Duodenal mucosa (tissue), 2 donors: ENCODE data around the gene ANKRD30A.
"Not testable (repeated sequence)": the region's sequence is repeated elsewhere in the genome, so short reads cannot be mapped to it uniquely, and the experiment has no call there.

ENCODE experiments used
- H3K27ac ChIP-seq: one replicate; pipeline ENCODE4 v1.7.0; 2013; ENCODE audit warnings: low read depth, low read length
- H3K27me3 ChIP-seq, 2 donors: one replicate each; pipeline ENCODE4 v1.7.0; 2013; ENCODE audit warnings: low read length in 2 of 2, control low read depth in 1 of 2; ENCODE audit not compliant: insufficient read depth in 2 of 2, control insufficient read depth in 1 of 2
- H3K36me3 ChIP-seq, 2 donors: one replicate each; pipeline ENCODE4 v1.7.0; 2013; ENCODE audit warnings: low read length in 2 of 2, control low read depth in 1 of 2; ENCODE audit not compliant: insufficient read depth in 2 of 2, control insufficient read depth in 1 of 2
- H3K4me1 ChIP-seq, 2 donors: one replicate each; pipeline ENCODE4 v1.7.0; 2013; ENCODE audit warnings: low read length in 2 of 2, control low read depth in 1 of 2; ENCODE audit not compliant: insufficient read depth in 2 of 2, control insufficient read depth in 1 of 2
- H3K4me3 ChIP-seq, 2 donors: one replicate each; pipeline ENCODE4 v1.7.0; 2013; ENCODE audit warnings: low read length in 2 of 2, low read depth in 1 of 2
- H3K9ac ChIP-seq, 2 donors: one replicate each; pipeline ENCODE4 v1.7.0; 2013; ENCODE audit warnings: low read length in 2 of 2, low read depth in 1 of 2
- H3K9me3 ChIP-seq, 2 donors: one replicate each; pipeline ENCODE4 v1.7.0; 2013; ENCODE audit warnings: low read length in 2 of 2, control low read depth in 1 of 2; ENCODE audit not compliant: control insufficient read depth in 1 of 2

Gene ANKRD30A

GRCh38 chr10:37125191-37125732 lies at the start of gene ANKRD30A:
Gene ANKRD30A (plus strand): TSS chr10:37125598. CDS start chr10:37125788, 190 bp downstream.
- no peak within 1 kb of the TSS for H3K9ac ChIP-seq
- H3K9me3 ChIP-seq: peaks cover 0 to 2% of the 10 kb centered on the region in 2 donors
- no peak within 1 kb of the TSS for H3K4me3 ChIP-seq
- H3K4me1 ChIP-seq: no peaks in the 10 kb centered on the region
- no peaks in the 10 kb centered on the region for H3K27me3 ChIP-seq
- no peaks in the 10 kb centered on the region for H3K36me3 ChIP-seq
- H3K27ac ChIP-seq: no peak within 1 kb of the TSS

- not testable (repeated sequence) for H3K9ac ChIP-seq, H3K27me3 ChIP-seq, H3K9me3 ChIP-seq, H3K4me3 ChIP-seq, H3K27ac ChIP-seq, H3K4me1 ChIP-seq, H3K36me3 ChIP-seq
Measured at GRCh38 chr10:37076083-37076482, 49.3 kb upstream of the ANKRD30A start.

DNA sequence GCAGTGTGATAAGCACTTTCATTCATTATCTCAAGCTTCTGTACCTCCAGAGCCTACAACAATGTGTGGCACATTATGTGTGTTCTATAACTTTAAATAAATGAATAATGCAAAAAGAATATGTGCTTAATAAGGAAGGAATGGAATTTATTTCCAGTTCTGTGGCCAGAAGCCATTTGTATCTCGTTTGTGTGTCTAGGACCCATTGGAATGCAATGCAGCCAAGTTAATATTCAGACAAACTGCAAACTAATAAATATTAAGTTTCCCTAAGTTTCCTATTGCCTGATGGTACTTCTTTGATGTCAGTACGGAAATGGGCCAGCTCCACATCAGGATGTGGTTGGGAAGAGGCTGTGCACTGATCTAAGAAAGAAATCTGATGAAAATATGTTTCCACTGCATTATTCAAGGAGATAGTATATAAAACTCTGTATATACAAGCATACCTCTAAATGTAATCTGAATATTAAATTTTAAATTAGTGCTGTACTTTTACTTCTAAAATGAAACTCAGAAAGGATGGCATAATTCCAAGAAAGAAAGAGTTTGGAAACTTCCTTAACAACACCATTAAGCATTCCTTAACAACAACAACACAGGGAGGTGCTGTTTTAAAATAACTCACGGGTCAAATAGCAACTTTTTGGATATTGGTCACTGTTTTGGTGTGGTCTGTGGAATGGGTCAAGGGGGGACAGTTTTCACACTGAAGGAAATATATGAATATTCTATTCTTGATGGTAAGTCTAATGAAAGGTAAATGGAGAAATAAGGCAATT lies 29.4 kb upstream of the ANKRD30A start:
- Histone ChIP-seq H3K27me3 (no peaks in the 10 kb centered on the region), H3K36me3 (no peaks in the 10 kb centered on the region), H3K9ac (no peak overlapping the region), H3K4me1 (no peaks in the 10 kb centered on the region), H3K9me3 (peaks cover 4 to 8% of the 10 kb centered on the region in 2 donors), H3K4me3 (no peak overlapping the region), H3K27ac (no peak overlapping the region)

- Histone ChIP-seq H3K4me1 (no peaks in the 10 kb centered on the region), H3K9me3 (peaks cover 4% of the 10 kb centered on the region in 2 donors)
Measured at GRCh38 chr10:37101261-37101660, 24.1 kb upstream of the ANKRD30A start.

DNA sequence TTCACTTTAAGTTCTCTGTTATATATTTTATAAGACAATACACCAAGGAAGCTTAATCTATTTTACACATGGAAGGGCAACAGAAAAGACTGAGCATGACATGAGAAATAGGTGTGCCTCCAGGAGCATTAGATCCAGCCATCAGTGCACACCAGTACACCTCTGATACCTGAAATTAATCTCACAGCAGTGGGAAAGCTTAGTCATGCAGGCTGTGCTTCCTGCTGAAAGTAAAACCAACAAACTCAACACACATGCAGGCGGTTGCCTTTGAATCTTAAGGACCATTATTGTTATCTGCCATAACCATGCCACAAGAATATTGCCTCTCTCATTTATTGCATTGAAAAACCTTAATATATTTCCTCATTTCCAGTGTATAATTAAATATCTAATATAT lies 16.4 kb upstream of the ANKRD30A start:
- Histone ChIP-seq H3K27ac (no peak overlapping the region), H3K27me3 (no peaks in the 10 kb centered on the region), H3K9ac (no peak overlapping the region), H3K4me1 (no peaks in the 10 kb centered on the region), H3K4me3 (no peak overlapping the region), H3K36me3 (no peaks in the 10 kb centered on the region), H3K9me3 (peaks cover 0 to 9% of the 10 kb centered on the region in 2 donors)

More at GRCh38 chr10:37101261-37101660, 24.1 kb upstream of the ANKRD30A start:
- Histone ChIP-seq H3K9ac (no peak overlapping the region), H3K27ac (no peak overlapping the region), H3K36me3 (no peaks in the 10 kb centered on the region), H3K27me3 (no peaks in the 10 kb centered on the region), H3K4me3 (no peak overlapping the region)

DNA sequence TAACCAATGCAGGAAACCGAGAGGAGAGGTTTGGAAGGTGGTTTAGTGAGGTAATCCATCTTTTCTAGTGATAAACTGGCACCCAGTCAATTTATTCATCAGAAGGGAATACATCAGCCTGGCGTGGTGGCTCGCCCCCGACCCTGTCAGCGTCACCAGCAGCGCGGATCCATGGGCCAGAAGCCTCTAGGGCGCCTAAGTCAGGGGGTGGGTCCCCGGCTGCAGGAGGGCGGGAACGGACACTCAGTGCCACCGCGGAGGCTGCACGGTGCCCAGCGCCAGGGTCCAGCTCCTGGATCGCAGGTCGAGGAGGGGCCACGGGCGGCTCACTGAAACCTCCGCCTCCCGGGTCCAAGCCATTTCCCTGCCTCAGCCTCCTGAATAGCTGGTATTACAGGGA lies 866 bp upstream of the ANKRD30A start:
- Histone ChIP-seq H3K9ac (no peak overlapping the region), H3K27me3 (no peaks in the 10 kb centered on the region), H3K4me1 (no peaks in the 10 kb centered on the region), H3K36me3 (no peaks in the 10 kb centered on the region), H3K27ac (no peak overlapping the region), H3K4me3 (no peak overlapping the region), H3K9me3 (peaks cover 0 to 2% of the 10 kb centered on the region in 2 donors)

DNA sequence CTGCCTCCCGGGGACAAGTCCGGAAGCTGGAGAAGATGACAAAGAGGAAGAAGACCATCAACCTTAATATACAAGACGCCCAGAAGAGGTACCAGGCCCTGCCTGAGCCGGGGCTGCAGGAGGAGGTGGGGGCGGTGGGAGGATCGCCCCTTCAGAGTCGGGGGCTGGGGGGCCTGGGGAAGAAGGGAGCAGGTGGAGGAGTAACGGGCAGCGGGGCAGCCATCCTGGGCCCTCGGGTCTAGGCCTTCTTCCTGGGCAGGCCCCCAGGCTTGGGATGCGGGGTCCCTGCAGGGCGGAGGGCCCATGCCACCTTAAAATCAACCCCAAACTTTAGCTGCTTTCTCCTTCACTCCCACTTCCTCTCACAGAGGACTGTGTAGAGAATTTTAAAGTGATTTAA lies 523 bp downstream of the ANKRD30A start:
- Histone ChIP-seq H3K9me3 (peaks cover 0 to 2% of the 10 kb centered on the region in 2 donors), H3K27ac (no peak overlapping the region), H3K4me1 (no peaks in the 10 kb centered on the region), H3K9ac (no peak overlapping the region), H3K36me3 (no peaks in the 10 kb centered on the region), H3K4me3 (no peak overlapping the region), H3K27me3 (no peaks in the 10 kb centered on the region)

DNA sequence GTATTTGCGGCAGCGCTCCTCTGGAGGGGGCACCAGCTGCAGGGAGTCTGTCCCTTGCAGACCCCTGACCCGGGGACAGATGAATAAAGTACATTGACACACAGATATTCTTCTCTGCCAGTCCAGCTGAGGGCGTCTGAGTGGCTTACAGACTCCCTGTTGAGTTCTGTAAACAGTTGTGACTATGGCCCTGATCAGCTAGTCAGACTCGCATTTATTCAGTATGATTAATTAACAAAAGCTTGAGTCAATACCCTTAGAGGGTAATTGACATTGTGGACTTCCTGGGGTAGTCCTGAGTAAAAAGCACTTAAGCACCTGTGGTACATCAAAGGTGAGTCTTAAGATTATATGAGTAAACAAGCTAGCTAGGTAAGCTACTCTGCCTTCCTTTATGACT lies 21.0 kb downstream of the ANKRD30A start:
- peaks cover 0 to 3% of the 10 kb centered on the region in 2 donors for H3K9me3 ChIP-seq
- H3K9ac ChIP-seq: no peak overlapping the region
- H3K4me3 ChIP-seq: no peak overlapping the region
- no peaks in the 10 kb centered on the region for H3K36me3 ChIP-seq
- no peaks in the 10 kb centered on the region for H3K27me3 ChIP-seq
- H3K27ac ChIP-seq: no peak overlapping the region
- no peaks in the 10 kb centered on the region for H3K4me1 ChIP-seq

DNA sequence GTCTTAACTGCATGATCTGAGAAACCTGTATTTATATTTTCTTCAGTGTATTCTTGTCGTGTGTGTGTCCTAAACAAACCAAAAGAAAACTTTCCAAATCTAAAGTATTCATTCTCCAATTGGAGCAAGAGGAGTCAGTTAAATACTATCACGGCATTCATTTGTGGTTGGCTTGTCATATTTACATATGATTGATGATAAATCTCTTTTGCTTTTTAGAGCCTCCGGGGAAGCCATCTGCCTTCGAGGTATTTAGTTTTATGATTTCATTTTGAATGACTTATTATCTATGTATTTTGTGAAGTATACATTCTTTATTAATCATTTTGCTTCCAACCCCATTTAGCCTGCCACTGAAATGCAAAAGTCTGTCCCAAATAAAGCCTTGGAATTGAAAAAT lies 37.0 kb downstream of the ANKRD30A start:
- not testable (repeated sequence) for H3K9ac ChIP-seq, H3K36me3 ChIP-seq, H3K9me3 ChIP-seq, H3K4me1 ChIP-seq, H3K27me3 ChIP-seq, H3K27ac ChIP-seq, H3K4me3 ChIP-seq

DNA sequence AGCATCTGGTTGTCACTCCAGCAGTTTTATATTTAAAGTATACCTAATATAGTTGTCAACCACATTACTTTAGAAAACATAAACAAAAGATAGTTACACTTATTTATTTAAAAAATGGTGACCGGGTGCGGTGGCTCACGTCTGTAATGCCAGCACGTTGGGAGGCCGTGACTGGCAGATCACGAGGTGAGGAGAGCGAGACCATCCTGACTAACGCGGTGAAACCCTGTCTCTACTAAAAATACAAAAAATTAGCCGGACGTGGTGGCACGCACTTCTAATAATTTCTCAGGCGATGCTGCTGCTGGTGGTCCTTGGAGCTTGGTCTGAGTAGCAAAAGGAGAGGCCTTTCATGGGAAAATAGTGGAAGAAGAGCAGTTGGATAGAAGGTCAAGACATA lies 46.5 kb downstream of the ANKRD30A start:
- H3K4me3 ChIP-seq, H3K36me3 ChIP-seq, H3K27ac ChIP-seq, H3K27me3 ChIP-seq, H3K9ac ChIP-seq, H3K9me3 ChIP-seq, H3K4me1 ChIP-seq: not testable (repeated sequence)
